HG03342 (cell line): Measurements from ENCODE around the gene TMEM244.
"Not testable (repeated sequence)": the region's sequence is repeated elsewhere in the genome, so short reads cannot be mapped to it uniquely, and the experiment has no call there.

Experiments
- ATAC-seq: cut with Tn5 transposase; IDR thresholded peaks from one replicate; pipeline ENCODE4 v1.9.1; 2021; ENCODE audit warnings: mild to moderate bottlenecking, moderate library complexity; ENCODE audit not compliant: unreplicated experiment

Gene TMEM244

DNA sequence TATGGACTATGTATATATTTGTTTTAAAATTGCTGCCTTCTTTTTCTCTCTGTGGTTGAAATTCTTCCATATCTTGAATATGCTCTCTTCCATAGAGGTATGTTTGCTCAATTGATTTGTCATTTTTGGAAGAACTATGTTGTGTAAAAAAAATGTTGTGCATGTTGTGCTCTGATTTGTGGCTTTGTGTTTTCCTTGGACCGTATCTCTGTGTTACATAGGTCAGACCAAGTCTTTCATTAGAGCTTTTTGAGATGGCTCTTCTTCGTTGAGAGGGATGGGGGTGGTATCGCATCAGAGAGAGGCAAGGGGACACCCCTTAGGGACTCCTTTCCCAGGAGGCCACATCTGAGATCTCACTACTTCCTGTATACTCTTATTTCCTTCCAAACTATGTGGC is 43.8 kb downstream of the TMEM244 start:
- no peak for ATAC-seq

DNA sequence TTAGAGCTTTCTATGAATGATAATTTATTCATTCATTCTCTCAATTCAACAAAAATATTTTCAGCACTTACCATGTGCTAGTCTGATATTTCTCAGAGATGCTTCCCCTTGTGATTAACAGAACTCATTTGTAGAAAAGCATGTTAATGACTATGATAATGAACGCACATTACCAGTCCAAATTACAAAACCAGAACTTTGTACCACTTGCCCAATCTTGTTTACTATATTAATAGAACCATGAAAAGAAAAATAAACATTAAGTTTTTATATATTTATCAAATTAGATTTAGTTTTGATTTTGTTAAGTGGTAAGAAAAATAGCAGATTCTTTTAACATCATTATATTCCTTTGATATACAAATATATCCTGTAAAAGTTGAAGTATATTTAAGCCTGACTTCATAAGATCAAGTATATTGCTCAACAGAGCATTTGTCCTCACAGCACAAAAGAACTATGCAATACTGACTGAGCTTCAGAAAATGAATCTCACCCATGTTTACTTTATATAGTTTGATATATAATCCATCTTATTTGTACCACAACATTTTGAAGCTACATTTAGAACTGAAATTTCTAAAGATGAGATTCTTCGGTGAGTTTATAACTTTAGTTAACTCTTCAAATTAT is 48.9 kb downstream of the TMEM244 start:
- no peak for ATAC-seq

- ATAC-seq, result not testable (repeated sequence)
Observed at GRCh38 chr6:129807141-129807540, 54.0 kb downstream of the TMEM244 start.

GRCh38 chr6:129802920-129803319 is 58.2 kb downstream of the TMEM244 start:
- not testable (repeated sequence) for ATAC-seq

- no peak for ATAC-seq
Observed at GRCh38 chr6:129801909-129802308, 59.2 kb downstream of the TMEM244 start.

- ATAC-seq, result no peak
Observed at GRCh38 chr6:129795261-129795660, 65.9 kb downstream of the TMEM244 start.

- ATAC-seq, result no peak
Observed at GRCh38 chr6:129793447-129793846, 67.7 kb downstream of the TMEM244 start.

DNA sequence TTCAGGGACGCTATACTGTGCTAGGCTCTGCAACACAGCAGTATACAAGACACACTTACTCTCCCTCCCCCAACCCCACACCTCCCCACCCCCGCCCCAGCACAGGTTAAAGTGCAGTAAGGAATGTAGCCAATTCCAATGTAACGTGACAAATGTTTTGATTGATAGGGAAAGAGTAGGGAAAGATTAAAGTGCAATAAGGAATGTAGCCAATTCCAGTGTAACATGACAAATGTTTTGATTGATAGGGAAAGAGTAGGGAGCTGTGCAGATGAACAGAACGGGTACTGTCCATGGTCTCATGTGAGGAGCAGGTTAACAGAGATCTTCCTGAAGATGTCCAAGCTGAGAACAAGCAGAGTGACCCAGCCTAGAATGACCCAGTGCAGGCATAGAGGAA is 69.1 kb downstream of the TMEM244 start:
- ATAC-seq, result no peak

DNA sequence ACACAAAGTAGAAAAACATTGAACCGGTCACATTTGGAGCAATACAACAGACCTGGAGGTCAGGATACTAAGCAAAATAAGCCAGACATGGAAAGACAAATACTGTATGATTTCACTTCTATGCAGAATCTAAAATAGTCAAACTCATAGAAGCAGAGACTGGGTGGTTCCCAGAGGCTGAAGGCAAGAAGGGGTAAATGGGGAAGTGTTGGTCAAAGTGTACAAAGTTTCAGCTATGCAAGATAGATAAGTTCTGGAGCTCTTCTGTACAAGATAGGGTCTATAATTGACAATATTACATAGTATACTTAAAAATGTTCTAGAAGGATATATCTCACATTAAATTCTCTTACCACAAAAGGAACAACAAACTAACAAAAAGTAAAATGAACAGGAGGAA is 70.3 kb downstream of the TMEM244 start:
- no peak for ATAC-seq

GRCh38 chr6:129789974-129790373 is 71.1 kb downstream of the TMEM244 start:
- ATAC-seq, result no peak

- no peak for ATAC-seq
Observed at GRCh38 chr6:129787816-129788215, 73.3 kb downstream of the TMEM244 start.

GRCh38 chr6:129786548-129786947 is 74.6 kb downstream of the TMEM244 start:
- no peak for ATAC-seq

DNA sequence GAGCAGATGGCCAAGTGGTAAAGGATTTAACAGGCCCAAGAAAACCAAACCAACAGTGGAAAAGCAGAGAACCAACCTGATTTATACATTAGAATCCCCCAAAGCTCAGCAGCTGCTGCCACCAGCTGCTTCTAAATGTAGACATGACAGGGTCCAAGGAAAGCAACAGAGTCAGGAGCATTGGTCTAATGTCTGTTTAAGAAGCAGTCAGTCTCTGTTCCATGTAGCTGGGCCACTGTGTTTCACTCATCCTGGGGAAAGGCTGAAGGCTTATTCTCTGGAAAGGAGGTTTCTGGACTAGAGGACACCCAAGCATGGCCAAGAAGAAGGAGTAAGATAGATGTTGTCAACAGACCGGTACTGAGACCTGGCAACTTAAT is 75.4 kb downstream of the TMEM244 start:
- ATAC-seq, result no peak

DNA sequence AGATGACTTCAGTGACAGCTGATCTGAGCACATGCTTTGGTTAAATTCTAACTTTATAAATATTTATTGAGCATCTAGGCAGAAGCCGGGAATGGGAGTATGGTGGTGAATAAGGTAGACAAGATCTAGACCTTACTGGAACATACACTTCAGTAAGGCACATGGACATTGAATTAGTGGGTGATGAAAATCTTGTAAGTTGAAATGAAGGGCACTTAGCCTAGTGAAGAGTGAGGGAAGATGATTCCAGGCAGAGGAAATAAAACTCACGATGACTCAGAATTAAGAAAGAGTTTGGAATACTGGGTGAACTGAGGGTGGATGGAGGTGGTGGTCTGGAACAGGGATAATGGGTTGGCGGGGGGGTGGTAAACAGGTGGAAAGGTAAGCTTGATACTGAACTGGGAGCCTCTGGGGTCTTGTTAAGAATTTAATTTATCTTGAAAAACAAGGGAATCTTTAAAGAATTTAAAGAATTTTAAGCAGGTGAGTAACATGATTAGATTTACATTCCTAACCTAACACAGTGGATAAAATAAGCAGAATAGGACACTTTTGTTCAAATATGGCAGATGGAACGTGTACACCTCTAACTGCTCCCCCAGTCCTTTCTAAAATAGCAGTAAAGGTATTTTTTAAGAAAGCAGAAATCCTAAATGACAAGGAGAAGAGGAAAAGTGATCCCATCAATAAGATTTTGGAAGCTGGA is 75.9 kb downstream of the TMEM244 start:
- no peak for ATAC-seq
